NCI-H146 (cell line): ENCODE data around the gene TTC34.

Experiments used
- DNase-seq: peaks from one replicate; lab custom pipeline; 2025; lab: John Stamatoyannopoulos, UW

Gene TTC34

GRCh38 chr1:2830761-2831425 is 29.4 kb upstream of the TTC34 start:
- no peak for DNase-seq

GRCh38 chr1:2829846-2830615 is 28.5 kb upstream of the TTC34 start:
- no peak for DNase-seq

- DNase-seq: no peak
Observed at GRCh38 chr1:2828586-2829250, 27.2 kb upstream of the TTC34 start.

- no peak for DNase-seq
Observed at GRCh38 chr1:2826736-2827292, 25.3 kb upstream of the TTC34 start.

DNA sequence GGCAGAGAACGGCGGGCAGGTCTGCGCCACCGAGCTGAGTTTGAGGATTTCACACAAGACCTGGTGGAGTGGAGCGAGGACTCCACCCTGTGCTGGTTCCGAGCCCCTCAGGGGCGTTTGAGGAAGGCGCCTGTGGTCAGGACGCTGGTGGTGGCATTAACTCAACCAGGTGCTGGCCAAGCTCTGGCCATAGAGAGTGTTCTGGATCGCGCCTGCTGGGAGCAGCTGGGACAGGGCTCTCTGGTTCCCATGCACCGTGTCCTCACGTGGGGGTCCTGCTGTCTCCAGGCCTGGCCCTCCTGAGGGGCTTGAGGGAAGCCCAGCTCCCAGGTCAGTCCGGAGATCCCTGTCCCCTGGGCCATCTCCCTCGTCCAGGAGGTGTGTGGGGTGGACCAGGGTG is 24.8 kb upstream of the TTC34 start:
- no peak for DNase-seq

- no peak for DNase-seq
Observed at GRCh38 chr1:2825487-2826189, 24.1 kb upstream of the TTC34 start.

DNA sequence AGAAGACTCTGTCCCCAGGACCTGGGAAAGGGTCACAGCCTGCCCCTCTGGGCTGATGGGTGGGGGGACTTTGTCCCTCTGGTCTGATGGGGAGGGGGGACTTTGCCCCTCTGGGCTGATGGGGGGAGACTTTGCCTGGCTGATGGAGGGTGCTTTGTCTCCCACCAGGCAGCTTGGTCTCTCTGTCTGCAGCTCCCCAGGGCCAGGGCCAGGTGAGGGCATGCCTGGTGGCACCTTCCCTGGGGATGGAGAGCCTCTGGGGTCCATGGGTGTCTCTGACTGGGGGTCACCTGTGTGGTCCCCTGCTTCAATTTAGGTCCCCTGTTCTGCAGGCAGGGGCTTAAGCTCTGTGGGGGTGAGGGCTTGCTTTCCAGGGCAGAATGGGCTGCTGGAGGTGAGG is 23.5 kb upstream of the TTC34 start:
- no peak for DNase-seq

- no peak for DNase-seq
Observed at GRCh38 chr1:2823921-2824610, 22.6 kb upstream of the TTC34 start.

GRCh38 chr1:2822621-2823145 is 21.2 kb upstream of the TTC34 start:
- DNase-seq: no peak

DNA sequence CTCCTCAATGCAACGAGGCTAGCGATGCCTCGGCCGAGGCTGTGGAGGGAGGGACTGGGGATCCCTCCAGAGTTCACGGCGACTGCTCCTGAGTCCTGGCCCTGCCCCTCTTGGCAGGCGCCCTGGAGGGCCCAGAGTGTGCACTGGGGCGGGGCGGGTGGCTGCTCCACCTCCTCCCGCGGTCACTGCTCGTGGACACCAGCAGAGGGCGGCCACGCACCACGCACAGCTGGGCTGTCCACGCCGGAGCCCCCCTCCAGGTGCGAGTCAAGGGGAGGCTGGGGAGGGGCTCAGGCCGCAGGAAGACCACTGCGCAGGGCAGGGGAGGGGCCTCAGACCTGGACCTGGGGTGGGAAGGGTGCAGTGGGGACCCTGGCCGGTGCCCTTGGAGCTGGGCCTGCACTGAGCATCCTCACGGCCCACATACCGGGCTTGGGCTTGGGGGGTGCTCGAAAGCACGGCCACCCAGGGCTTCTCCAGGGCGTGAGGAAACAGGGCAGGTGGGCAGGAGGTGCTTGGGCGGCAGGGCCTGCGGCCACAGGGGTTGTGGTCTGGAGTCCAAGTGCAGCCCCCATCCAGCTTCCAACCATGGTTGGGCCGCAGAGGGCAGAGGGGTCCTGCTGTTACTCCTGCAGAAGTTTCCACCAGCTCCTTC is 20.6 kb upstream of the TTC34 start:
- peak; percentile 6 for DNase-seq

GRCh38 chr1:2821373-2821955 is 20.0 kb upstream of the TTC34 start:
- DNase-seq: no peak

DNA sequence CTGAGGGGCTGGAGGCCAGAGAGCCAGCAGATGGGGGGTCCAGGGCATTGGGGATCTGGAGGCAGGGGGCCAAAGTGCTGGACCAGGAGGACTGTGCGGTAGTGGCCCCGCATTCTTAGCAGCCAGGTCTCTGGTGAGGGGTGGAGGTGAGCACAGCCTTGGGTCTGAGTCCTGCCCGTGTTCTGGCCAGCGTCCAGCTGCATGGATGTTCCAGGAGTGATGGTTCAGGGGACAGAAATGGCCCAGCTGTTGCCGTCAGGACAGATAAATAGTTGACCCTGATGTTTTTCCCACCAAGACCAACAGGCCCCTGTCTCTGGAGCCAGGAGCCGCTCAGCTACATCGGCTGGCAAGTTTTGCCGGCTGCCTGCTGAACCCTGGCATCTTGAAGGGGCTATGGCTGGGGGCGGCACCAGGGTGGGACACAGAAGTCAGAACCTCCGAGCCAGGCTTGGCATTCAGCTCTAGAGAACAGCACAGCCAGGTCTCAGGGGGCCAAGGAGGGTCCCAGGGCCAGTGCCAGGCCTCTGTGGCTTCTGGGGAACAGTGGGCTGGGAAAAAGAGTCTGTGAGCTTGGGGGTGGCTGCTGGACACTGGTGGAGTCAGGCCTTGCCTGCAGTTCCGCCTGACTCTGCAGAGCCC is 19.4 kb upstream of the TTC34 start:
- DNase-seq: no peak

DNA sequence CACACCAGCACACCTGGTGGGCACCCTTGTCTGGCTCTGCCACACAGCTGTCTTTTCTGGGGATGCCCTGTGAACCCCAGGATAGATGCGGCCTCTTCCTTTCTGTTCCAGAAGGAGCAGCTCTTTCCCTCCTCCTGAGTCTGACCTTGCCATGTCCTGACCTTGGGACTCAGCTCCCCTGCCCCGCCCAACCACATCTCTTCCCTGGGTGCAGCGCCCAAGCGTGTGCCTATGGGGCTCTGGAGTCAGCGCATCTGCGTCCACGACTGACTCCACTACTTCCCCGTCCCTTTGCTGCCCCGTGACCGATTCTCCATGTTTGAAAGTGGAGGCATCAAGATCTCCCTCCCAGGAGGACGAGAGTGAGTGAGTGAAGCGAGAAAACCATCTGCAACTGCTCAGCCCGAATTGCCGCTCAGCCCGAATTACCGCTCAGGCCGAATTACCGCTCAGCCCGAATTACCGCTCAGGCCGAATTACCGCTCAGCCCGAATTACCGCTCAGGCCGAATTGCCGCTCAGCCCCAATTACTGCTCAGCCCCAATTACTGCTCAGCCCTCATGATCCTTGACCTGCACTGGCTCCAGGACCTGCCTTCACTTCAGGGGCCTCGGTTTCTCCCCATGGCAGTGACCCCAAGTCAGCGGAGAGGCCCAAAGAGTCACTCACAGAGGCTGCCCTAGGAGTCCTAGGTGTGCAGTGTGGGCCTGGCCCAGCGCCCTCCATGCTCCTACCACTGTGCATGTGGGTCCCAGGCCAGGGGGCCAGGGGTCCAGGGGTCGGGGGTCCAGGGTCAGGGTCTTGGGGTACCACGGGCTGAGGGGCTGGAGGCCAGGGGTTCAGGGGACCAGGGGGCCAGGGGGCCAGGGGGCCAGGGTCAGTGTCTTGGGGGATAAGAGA is 18.6 kb upstream of the TTC34 start:
- no peak for DNase-seq

GRCh38 chr1:2819429-2819828 is 17.9 kb upstream of the TTC34 start:
- DNase-seq: no peak

DNA sequence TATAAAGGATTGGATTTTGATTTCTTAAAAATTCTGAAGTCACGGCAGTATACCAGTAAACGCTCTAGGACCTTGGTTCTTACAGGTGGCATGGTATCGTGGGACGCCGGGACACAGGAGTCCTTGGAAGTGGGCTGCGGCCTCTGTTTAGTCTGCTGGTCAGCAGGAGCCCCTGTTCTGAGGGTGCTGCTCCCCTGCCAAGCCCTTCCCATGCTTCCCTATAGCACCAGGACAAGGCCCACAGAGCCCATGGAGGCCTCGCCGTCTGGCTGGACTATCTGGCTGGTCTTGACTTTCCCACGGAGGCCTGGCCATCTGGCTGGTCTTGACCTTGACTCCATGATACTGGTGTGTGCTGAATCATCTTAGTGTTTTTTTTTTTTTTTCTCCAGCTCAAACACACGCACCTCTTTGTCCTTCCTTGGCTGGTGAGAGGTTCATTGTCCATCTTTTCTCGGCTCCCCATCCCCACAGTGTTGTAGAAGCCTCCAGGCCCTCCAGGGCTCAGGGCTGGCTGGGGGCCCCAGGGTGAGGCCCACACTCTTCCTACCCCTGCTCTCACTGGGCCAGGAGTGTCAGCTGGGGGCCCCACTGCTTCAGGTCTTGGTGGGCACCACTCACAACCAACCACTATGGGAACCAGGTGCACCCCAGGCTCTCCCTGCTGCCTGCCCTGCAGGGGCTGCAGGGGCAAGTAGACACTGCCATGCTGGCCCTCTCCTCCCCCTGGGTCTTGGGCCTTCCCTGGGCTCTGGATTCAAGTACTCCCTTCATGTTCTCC is 16.5 kb upstream of the TTC34 start:
- DNase-seq: no peak

DNA sequence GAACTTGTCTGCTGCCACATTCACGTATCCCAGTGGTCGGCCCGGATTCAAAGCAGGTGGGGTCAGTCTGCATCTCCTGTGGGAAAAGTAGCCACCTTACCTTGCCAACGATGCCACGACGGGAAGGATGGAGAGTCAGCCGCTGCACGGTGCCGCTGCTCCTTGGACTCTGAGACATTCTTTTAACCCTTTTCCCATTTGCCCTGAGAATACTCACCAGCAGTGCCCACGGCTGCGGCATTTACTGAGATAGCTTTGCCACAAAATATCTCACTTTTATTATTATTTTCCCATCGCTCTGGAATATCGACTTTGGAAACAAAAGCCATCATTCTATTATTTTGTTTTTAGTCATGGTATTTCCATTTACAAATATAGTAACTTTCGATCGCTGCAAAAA is 15.3 kb upstream of the TTC34 start:
- no peak for DNase-seq

DNA sequence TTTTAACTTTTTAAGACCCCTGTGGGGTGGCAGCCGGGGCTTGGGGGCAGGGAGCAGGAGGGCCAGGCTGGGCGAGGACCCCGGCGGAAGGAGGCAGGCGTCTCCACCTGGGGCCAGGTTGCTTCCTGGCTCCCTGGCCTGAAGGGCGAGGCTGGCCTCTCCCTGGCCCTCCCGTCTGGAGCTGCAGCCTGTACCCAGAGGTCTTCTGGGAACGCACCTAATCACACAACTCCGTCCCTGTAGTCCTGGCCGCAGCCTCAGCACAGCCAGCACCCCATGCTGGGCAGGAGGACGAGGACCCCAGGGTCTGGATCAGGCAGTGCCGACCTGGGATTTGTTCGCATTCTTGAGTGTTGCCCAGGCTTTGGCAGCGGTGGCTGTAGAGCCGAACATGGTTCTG is 14.1 kb upstream of the TTC34 start:
- DNase-seq: no peak

GRCh38 chr1:2814511-2815075 is 13.1 kb upstream of the TTC34 start:
- no peak for DNase-seq
